Natural killer cell (primary cell): Measurements from ENCODE around the gene CNPY1. TPM values are rescaled to one million over a fixed set of nuclear protein-coding genes. Genes with fewer than 3 reads are reported as not detected.

Source experiments
- ATAC-seq, 3 donors: fragments of 150-1000 bp in 2 of 3; fragments of 200-7000 bp in 1 of 3; cut with Tn5 transposase; 1 replicate in 1 of 3; 2 replicates in 2 of 3; pipeline ENCODE4 v1.10.0; 2021; ENCODE audit warnings: mild to moderate bottlenecking in 2 of 3, moderate library complexity in 2 of 3
- DNase-seq, 2 donors: peaks; one replicate each; pipeline versions ENCODE4 v3.0.0 to v3.0.0-alpha.2; 2013 to 2021; ENCODE audit warnings: mixed read lengths in 1 of 2
- H3K27ac ChIP-seq: one replicate; pipeline ENCODE4 v1.5.1; 2013; ENCODE audit warnings: mild to moderate bottlenecking, low read length
- H3K27me3 ChIP-seq: one replicate; pipeline ENCODE4 v1.6.1; 2013; ENCODE audit warnings: low read length; ENCODE audit not compliant: control insufficient read depth, insufficient read depth
- H3K36me3 ChIP-seq: one replicate; pipeline ENCODE4 v1.6.1; 2013; ENCODE audit warnings: low read length; ENCODE audit not compliant: control insufficient read depth, insufficient read depth
- H3K4me1 ChIP-seq: one replicate; pipeline ENCODE4 v1.6.1; 2013; ENCODE audit warnings: low read length; ENCODE audit not compliant: control insufficient read depth, insufficient read depth
- H3K4me3 ChIP-seq: one replicate; pipeline ENCODE4 v1.5.1; 2013; ENCODE audit warnings: low read length
- H3K9me3 ChIP-seq: one replicate; pipeline ENCODE4 v1.6.1; 2013; ENCODE audit warnings: low read length; ENCODE audit not compliant: control insufficient read depth, insufficient read depth
- H3K27ac Mint-ChIP-seq, 2 donors: one replicate each; pipeline ENCODE4 v1.8.0; 2022; ENCODE audit warnings: mild to moderate bottlenecking in 2 of 2, mixed read lengths in 2 of 2, moderate library complexity in 1 of 2
- H3K27me3 Mint-ChIP-seq, 2 donors: one replicate each; pipeline ENCODE4 v1.8.0; 2022; ENCODE audit warnings: low read depth in 2 of 2, mixed read lengths in 2 of 2
- H3K36me3 Mint-ChIP-seq: one replicate; pipeline ENCODE4 v1.8.0; 2022; ENCODE audit warnings: mixed read lengths
- H3K4me1 Mint-ChIP-seq, 2 donors: one replicate each; pipeline ENCODE4 v1.8.0; 2022; ENCODE audit warnings: mixed read lengths in 2 of 2
- H3K4me3 Mint-ChIP-seq: one replicate; pipeline ENCODE4 v1.8.0; 2022; ENCODE audit warnings: mild to moderate bottlenecking, moderate library complexity, mixed read lengths
- H3K9me3 Mint-ChIP-seq, 2 donors: one replicate each; pipeline ENCODE4 v1.8.0; 2022; ENCODE audit warnings: mixed read lengths in 2 of 2
- WGBS: methylation state at CpG from one replicate; pipeline ENCODE4 v1.1.7; 2013; ENCODE audit warnings: missing lambda C conversion rate; ENCODE audit not compliant: insufficient coverage; 5-methylcytosine and 5-hydroxymethylcytosine counted together
- intact Hi-C: fragments of 100-400 bp; cut with micrococcal nuclease; formaldehyde crosslinking; loops from one replicate; pipeline ENCODE4 v1.14.2; 2022
- total RNA-seq, 4 donors: library from RNA; stranded (reverse); fragments of 120-200 nt in 1 of 4; gene quantifications; one replicate each; pipeline versions ENCODE4 v1.2.3 to v1.2.4, GENCODE V29; 2013 to 2022
- TF ChIP-seq, protein P1 (sequence below): fragments of 200-600 bp; IDR thresholded peaks from one replicate; pipeline ENCODE4 v1.8.0; 2022; ENCODE audit warnings: antibody characterized with exemption

Gene CNPY1
- total RNA-seq, 3 donors from 2014 or later (not counting 1 experiment from before 2014, with no cell fraction given), result not detected

DNA sequence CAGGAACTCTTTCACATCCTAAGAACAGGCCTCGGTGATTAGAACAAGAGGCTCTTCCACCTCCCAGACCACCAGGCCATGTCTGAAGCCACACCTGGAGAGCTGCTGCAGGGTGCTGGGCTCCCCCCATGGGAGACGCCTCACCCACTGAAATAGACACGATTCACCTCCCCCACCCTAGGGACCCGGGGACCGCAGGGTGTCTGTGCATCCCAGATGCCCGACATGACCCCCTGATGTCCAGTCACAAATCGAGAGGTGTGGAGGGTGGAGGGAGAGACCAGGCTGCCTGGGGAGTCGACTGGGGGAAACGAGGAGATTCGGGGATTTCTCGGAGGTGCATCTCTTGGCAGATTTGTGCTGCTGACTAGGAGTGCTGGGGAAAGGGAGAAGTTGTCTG is 31.0 kb downstream of the CNPY1 start:
- no peak overlapping the region for H3K4me3 ChIP-seq
- no peak for DNase-seq
- Mint-ChIP-seq H3K9me3 (no peaks in the 10 kb centered on the region), H3K4me3 (no peak overlapping the region), H3K4me1 (peaks cover 2% of the 10 kb centered on the region in 2 donors), H3K27me3 (peaks cover 49 to 58% of the 10 kb centered on the region in 2 donors), H3K27ac (no peak overlapping the region), H3K36me3 (no peaks in the 10 kb centered on the region)
- no peak for ATAC-seq
- H3K4me1 ChIP-seq, result peaks cover 1% of the 10 kb centered on the region
- intact Hi-C loops, result no loop called here
- peaks cover 29% of the 10 kb centered on the region for H3K27me3 ChIP-seq
- H3K36me3 ChIP-seq, result no peaks in the 10 kb centered on the region
- 79% methylated on average over 11 of the region's 11 CpGs for WGBS
- no peaks in the 10 kb centered on the region for H3K9me3 ChIP-seq
- TF ChIP-seq, protein P1, sequence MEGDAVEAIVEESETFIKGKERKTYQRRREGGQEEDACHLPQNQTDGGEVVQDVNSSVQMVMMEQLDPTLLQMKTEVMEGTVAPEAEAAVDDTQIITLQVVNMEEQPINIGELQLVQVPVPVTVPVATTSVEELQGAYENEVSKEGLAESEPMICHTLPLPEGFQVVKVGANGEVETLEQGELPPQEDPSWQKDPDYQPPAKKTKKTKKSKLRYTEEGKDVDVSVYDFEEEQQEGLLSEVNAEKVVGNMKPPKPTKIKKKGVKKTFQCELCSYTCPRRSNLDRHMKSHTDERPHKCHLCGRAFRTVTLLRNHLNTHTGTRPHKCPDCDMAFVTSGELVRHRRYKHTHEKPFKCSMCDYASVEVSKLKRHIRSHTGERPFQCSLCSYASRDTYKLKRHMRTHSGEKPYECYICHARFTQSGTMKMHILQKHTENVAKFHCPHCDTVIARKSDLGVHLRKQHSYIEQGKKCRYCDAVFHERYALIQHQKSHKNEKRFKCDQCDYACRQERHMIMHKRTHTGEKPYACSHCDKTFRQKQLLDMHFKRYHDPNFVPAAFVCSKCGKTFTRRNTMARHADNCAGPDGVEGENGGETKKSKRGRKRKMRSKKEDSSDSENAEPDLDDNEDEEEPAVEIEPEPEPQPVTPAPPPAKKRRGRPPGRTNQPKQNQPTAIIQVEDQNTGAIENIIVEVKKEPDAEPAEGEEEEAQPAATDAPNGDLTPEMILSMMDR, result no peak
- no peak overlapping the region for H3K27ac ChIP-seq

DNA sequence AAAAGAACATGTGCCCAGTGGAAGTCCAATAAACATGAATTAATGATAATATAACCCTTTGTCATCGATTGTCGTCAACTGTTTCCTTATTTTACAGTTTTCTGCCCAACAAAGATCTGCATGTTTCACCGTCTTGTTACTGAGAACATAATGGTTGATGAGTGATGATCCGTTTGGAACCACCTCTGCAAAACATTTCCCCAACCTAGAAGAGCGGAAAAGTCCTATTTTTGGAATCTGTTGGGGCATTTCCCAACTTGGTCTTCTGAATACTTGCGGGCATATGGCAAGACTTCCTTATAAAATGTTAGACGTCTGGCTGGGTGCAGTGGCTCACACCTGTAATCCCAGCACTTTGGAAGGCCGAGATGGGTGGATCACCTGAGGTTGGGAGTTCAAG is 32.1 kb downstream of the CNPY1 start:
- WGBS, result 86% methylated on average over 8 of the region's 8 CpGs

DNA sequence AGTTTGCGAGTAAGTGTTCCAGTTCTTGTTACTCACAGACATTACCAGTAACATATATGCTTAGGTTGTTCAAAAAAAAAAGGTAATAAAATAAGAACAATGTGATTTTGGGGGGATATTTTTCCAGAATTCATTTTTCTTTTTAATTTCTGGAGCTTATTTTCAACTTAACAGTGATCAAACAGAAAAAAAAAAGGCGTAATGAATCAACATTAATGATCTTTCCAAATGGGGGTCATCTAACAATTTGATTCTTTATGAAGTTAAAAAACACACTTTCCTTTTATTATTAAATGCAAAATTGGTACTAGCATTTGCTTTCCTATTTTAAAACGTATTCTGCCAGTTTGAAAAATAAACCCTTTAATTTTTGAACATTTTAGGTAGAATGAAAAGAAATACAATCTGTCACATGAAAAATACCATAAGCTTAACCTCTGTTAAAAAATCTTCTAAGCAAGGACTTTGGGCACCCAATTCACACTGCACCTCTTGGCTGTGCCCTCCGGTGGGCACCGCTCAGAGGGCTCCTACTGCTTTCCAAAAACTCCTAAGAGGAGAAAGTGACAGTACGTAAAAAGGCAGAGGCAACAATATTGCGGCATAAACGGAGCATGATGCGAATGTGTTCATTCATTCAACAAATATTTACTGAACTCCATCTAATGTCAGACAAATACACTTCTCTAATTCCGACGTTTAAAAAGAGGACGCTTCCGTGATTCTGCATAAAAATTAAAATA is 32.6 kb downstream of the CNPY1 start:
- ATAC-seq, result no peak
- 84% methylated on average over 7 of the region's 13 CpGs for WGBS
- peaks cover 12 to 14% of the 10 kb centered on the region in 2 donors for H3K4me1 Mint-ChIP-seq
- no peaks in the 10 kb centered on the region for H3K36me3 Mint-ChIP-seq
- H3K9me3 ChIP-seq, result no peaks in the 10 kb centered on the region
- TF ChIP-seq, protein P1, result no peak
- no peak overlapping the region for H3K4me3 Mint-ChIP-seq
- H3K27ac ChIP-seq, result no peak overlapping the region
- peaks cover 12% of the 10 kb centered on the region for H3K4me1 ChIP-seq
- intact Hi-C loops, result no loop called here
- H3K4me3 ChIP-seq, result no peak overlapping the region
- H3K36me3 ChIP-seq, result no peaks in the 10 kb centered on the region
- no peaks in the 10 kb centered on the region for H3K9me3 Mint-ChIP-seq
- no peak overlapping the region for H3K27ac Mint-ChIP-seq
- DNase-seq, result no peak
- peaks cover 42% of the 10 kb centered on the region for H3K27me3 ChIP-seq
- peaks cover 57 to 72% of the 10 kb centered on the region in 2 donors for H3K27me3 Mint-ChIP-seq

More for the DNA sequence above, 32.1 kb downstream of the CNPY1 start:
- Mint-ChIP-seq H3K4me3 (no peak overlapping the region), H3K27me3 (peaks cover 51 to 66% of the 10 kb centered on the region in 2 donors), H3K4me1 (peaks cover 9 to 10% of the 10 kb centered on the region in 2 donors), H3K27ac (no peak overlapping the region), H3K9me3 (no peaks in the 10 kb centered on the region), H3K36me3 (no peaks in the 10 kb centered on the region)
- TF ChIP-seq, protein P1, result no peak
- Histone ChIP-seq H3K27ac (no peak overlapping the region), H3K4me1 (peaks cover 11% of the 10 kb centered on the region), H3K27me3 (peaks cover 39% of the 10 kb centered on the region), H3K4me3 (no peak overlapping the region), H3K36me3 (no peaks in the 10 kb centered on the region), H3K9me3 (no peaks in the 10 kb centered on the region)
- no peak for ATAC-seq
- no peak for DNase-seq
- intact Hi-C loops, result no loop called here
